Measurements from ENCODE around the gene TAC3.

The TAC3 gene

DNA sequence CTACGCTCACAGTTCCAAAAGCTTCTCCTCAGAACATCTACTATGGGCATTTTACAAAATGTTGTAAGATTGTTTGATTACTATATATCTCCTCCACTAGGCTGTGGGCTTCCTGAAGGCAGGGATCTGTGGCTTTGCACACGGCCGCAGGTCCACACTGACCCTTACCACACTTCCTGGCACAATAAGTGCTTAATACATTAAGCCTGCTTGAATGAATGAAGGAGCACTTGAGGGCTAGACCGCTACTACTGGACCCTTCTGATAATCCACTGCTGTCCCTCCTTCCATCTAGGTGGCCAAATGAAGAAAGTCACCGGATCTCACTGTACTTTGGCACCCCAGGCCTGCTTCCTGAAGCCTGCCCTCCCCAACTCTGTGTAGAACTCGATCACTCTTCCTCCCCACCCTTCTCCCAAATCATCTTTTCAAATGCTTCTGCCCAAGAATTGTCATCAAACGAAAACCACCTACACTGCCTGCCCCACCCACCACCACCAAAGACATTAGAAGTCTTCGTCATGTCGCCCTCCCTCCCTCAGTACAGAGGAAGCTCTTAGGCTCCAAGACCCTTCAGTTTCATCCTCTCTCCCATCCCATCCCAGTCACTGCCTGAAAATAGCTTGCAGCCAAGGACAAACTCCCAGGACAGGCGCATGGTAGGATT lies 9.4 kb downstream of the TAC3 start:
- TF ChIP-seq CTCF (IDR thresholded peaks at IDR 0.05; ENCODE audit: control insufficient read depth, insufficient read depth, low read depth, low read length, missing control alignments) = no peak
- DNase-seq (ENCODE audit: low read depth) = no peak
- H3K4me3 ChIP-seq (ENCODE audit: control insufficient read depth, low read depth, low read length) = peak overlapping the region; percentile 32

GRCh38 chr12:57005980-57006808 lies 10.1 kb downstream of the TAC3 start, which contains the start of gene ZBTB39:
TSS of gene ZBTB39 (minus strand) at chr12:57006546. CDS start at chr12:57004917, 1,629 bp downstream.
- TF ChIP-seq CTCF (IDR thresholded peaks at IDR 0.05; ENCODE audit: control insufficient read depth, insufficient read depth, low read depth, low read length, missing control alignments) = peak; percentile 31
- peak within 1 kb of the TSS; percentile 96 for H3K4me3 ChIP-seq (ENCODE audit: control insufficient read depth, low read depth, low read length)
- DNase-seq (ENCODE audit: low read depth) = no peak

DNA sequence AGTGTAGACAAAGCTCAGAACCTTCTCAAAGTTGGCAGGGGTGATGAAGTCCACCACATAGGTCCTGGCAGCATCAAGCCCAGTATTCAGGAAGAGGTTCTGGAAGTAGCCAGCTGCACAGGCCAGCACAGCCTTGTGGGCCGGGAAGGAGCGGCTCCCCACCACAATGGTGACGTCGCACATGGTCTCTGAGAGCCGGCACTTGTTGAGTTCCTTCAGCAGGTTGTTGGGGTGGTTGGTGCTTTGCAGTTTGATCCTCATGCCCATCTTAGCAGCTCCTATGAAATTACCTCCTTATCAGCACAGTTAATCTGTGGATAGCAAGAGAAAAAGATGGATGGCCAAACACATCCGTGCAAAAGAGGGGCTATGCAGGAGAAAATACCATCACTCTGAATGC lies 11.7 kb downstream of the TAC3 start:
- no peak for DNase-seq (ENCODE audit: low read depth)
- no peak for TF ChIP-seq CTCF (IDR thresholded peaks at IDR 0.05; ENCODE audit: control insufficient read depth, insufficient read depth, low read depth, low read length, missing control alignments)
- no peak overlapping the region for H3K4me3 ChIP-seq (ENCODE audit: control insufficient read depth, low read depth, low read length)

GRCh38 chr12:57003395-57003794 lies 12.9 kb downstream of the TAC3 start:
- no peak for DNase-seq (ENCODE audit: low read depth)
- no peak for TF ChIP-seq CTCF (IDR thresholded peaks at IDR 0.05; ENCODE audit: control insufficient read depth, insufficient read depth, low read depth, low read length, missing control alignments)
- H3K4me3 ChIP-seq (ENCODE audit: control insufficient read depth, low read depth, low read length) = no peak overlapping the region

GRCh38 chr12:57001448-57001906 lies 14.9 kb downstream of the TAC3 start:
- TF ChIP-seq CTCF (IDR thresholded peaks at IDR 0.05; ENCODE audit: control insufficient read depth, insufficient read depth, low read depth, low read length, missing control alignments) = peak; percentile 75
- DNase-seq (ENCODE audit: low read depth) = no peak
- no peak overlapping the region for H3K4me3 ChIP-seq (ENCODE audit: control insufficient read depth, low read depth, low read length)

DNA sequence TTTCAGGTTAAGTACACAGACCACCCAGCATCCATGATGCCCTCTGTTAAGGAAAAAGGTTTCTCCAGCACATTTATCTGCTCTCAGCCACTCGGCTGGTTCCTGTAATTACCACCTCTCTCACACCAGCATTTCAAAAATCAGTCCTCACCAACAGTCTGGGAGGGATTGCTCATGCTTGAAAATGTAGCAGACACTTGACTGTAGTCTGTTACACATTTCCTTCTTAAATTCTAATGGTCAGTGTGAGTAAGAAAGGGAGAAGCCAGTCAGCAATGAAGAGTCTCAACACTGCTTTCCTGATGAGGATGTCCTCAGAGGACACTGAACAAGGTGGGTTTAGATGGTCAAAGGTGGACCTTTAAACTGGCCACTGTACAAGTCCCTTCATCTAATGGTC lies 15.9 kb downstream of the TAC3 start:
- no peak overlapping the region for H3K4me3 ChIP-seq (ENCODE audit: control insufficient read depth, low read depth, low read length)
- TF ChIP-seq CTCF (IDR thresholded peaks at IDR 0.05; ENCODE audit: control insufficient read depth, insufficient read depth, low read depth, low read length, missing control alignments) = no peak
- no peak for DNase-seq (ENCODE audit: low read depth)

Measured in AG09309 (cell line).